ENCODE data around the gene ZNF425.
"Not testable (repeated sequence)": the region's sequence is repeated elsewhere in the genome, so short reads cannot be mapped to it uniquely, and the experiment has no call there.

Gene ZNF425

GRCh38 chr7:149130572-149131198, 4.6 kb upstream of the ZNF425 start:
- no peak for DNase-seq

GRCh38 chr7:149126662-149127266, 640 bp upstream of the ZNF425 start:
- peak; percentile 72 to 78 for DNase-seq

- peak in 1 of 2 donors; percentile 37 for DNase-seq
Measured at GRCh38 chr7:149125189-149125862, 798 bp downstream of the ZNF425 start.

GRCh38 chr7:149109969-149110368, 16.2 kb downstream of the ZNF425 start:
- no peak for DNase-seq

GRCh38 chr7:149104749-149105148, 21.4 kb downstream of the ZNF425 start:
- DNase-seq = no peak

- no peak for DNase-seq
Measured at GRCh38 chr7:149104214-149104613, 21.9 kb downstream of the ZNF425 start.

GRCh38 chr7:149103424-149103823, 22.7 kb downstream of the ZNF425 start:
- no peak for DNase-seq

GRCh38 chr7:149102666-149103065, 23.5 kb downstream of the ZNF425 start:
- DNase-seq = no peak

- no peak for DNase-seq
Measured at GRCh38 chr7:149100821-149101220, 25.3 kb downstream of the ZNF425 start.

GRCh38 chr7:149099058-149099457, 27.1 kb downstream of the ZNF425 start:
- no peak for DNase-seq

- no peak for DNase-seq
Measured at GRCh38 chr7:149097088-149097487, 29.0 kb downstream of the ZNF425 start.

- DNase-seq = no peak
Measured at GRCh38 chr7:149093228-149093627, 32.9 kb downstream of the ZNF425 start.

GRCh38 chr7:149092244-149092643, 33.9 kb downstream of the ZNF425 start:
- not testable (repeated sequence) for DNase-seq

GRCh38 chr7:149090397-149091195, 35.5 kb downstream of the ZNF425 start, which contains the start of gene ZNF786:
ZNF786 (minus strand) TSS chr7:149090718; CDS start chr7:149090640, 78 bp downstream.
- DNase-seq = peak; percentile 97

GRCh38 chr7:149087376-149087775, 38.7 kb downstream of the ZNF425 start:
- no peak for DNase-seq

GRCh38 chr7:149085866-149086265, 40.3 kb downstream of the ZNF425 start:
- no peak for DNase-seq

GRCh38 chr7:149084407-149084806, 41.7 kb downstream of the ZNF425 start:
- no peak for DNase-seq

GRCh38 chr7:149081914-149082313, 44.2 kb downstream of the ZNF425 start:
- DNase-seq = no peak

GRCh38 chr7:149077594-149077993, 48.5 kb downstream of the ZNF425 start:
- DNase-seq = no peak

- no peak for DNase-seq
Measured at GRCh38 chr7:149075286-149075685, 50.8 kb downstream of the ZNF425 start.

GRCh38 chr7:149074116-149074885, 51.8 kb downstream of the ZNF425 start:
- no peak for DNase-seq

- DNase-seq = no peak
Measured at GRCh38 chr7:149072438-149072775, 53.7 kb downstream of the ZNF425 start.

Measured in stimulated activated CD4-positive, alpha-beta T cell treated with anti-CD3 and anti-CD28 coated beads, Interleukin-2, amount 100 ng/mL, for 24 hours (primary cell).